BJ (cell line): ENCODE measurements around the gene EXD2. TPM values are rescaled to one million over a fixed set of nuclear protein-coding genes. Genes with fewer than 3 reads are reported as not detected.
"Not testable (repeated sequence)": the region's sequence is repeated elsewhere in the genome, so short reads cannot be mapped to it uniquely, and the experiment has no call there.

Source experiments
- CTCF ChIA-PET: fragments of 350-600 bp; formaldehyde crosslinking; extraction: SDS; loops from one replicate; lab custom pipeline; 2021; ENCODE audit warnings: antibody characterized with exemption, inconsistent platforms; lab: Yijun Ruan, JAX
- POLR2A ChIA-PET: fragments of 300-600 bp; sonication (Branson Sonifier 250); formaldehyde crosslinking; extraction: SDS; loops from one replicate; lab custom pipeline; 2021; ENCODE audit warnings: antibody characterized with exemption; lab: Charles Lee
- DNase-seq: peaks from one replicate; pipeline ENCODE4 v3.0.0-alpha.2; 2011; ENCODE audit warnings: low read depth
- H3K27me3 ChIP-seq: 2 replicates; pipeline ENCODE4 v1.6.0; 2011; ENCODE audit warnings: low read length; ENCODE audit not compliant: control insufficient read depth, insufficient read depth
- H3K36me3 ChIP-seq: 2 replicates; pipeline ENCODE4 v1.5.1; 2011; ENCODE audit warnings: low read length; ENCODE audit not compliant: control insufficient read depth, insufficient read depth
- H3K4me3 ChIP-seq: 2 replicates; pipeline ENCODE4 v1.5.1; 2011; ENCODE audit warnings: low read depth, mild to moderate bottlenecking, control low read depth, low read length
- polyA plus RNA-seq: library from polyadenylated mRNA; depleted of rRNA; stranded (reverse); fragments of >200 nt; gene quantifications from 2 replicates; pipeline ENCODE4 v1.2.3, GENCODE V29; 2011
- TF ChIP-seq, protein P1 (sequence below): IDR thresholded peaks from 2 replicates; pipeline ENCODE4 v1.5.1; 2011; ENCODE audit warnings: low read depth, mild to moderate bottlenecking, control low read depth, inconsistent platforms, low read length, moderate library complexity; ENCODE audit not compliant: insufficient read depth

The EXD2 gene
- polyA plus RNA-seq, 1 experiment: 17.7 TPM

- DNase-seq: no peak
- Histone ChIP-seq H3K36me3 (no peaks in the 10 kb centered on the region), H3K27me3 (no peaks in the 10 kb centered on the region), H3K4me3 (no peak overlapping the region)
- TF ChIP-seq, protein P1, sequence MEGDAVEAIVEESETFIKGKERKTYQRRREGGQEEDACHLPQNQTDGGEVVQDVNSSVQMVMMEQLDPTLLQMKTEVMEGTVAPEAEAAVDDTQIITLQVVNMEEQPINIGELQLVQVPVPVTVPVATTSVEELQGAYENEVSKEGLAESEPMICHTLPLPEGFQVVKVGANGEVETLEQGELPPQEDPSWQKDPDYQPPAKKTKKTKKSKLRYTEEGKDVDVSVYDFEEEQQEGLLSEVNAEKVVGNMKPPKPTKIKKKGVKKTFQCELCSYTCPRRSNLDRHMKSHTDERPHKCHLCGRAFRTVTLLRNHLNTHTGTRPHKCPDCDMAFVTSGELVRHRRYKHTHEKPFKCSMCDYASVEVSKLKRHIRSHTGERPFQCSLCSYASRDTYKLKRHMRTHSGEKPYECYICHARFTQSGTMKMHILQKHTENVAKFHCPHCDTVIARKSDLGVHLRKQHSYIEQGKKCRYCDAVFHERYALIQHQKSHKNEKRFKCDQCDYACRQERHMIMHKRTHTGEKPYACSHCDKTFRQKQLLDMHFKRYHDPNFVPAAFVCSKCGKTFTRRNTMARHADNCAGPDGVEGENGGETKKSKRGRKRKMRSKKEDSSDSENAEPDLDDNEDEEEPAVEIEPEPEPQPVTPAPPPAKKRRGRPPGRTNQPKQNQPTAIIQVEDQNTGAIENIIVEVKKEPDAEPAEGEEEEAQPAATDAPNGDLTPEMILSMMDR: no peak
- POLR2A ChIA-PET: no interaction called here
- CTCF ChIA-PET: no interaction called here
These were observed 23.1 kb downstream of the EXD2 start for GRCh38 chr14:69214393-69214792.

DNA sequence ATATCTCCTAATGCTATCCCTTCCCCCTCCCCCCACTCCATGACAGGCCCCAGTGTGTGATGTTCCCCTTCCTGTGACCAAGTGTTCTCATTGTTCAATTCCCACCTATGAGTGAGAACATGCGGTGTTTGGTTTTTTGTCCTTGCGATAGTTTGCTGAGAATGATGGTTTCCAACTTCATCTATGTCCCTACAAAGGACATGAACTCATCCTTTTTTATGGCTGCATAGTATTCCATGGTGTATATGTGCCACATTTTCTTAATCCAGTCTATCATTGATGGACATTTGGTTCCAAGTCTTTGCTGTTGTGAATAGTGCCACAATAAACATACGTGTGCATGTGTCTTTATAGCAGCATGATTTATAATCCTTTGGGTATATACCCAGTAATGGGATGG is 26.4 kb downstream of the EXD2 start:
- POLR2A ChIA-PET, H3K4me3 ChIP-seq, H3K27me3 ChIP-seq, DNase-seq, H3K36me3 ChIP-seq: not testable (repeated sequence)
- CTCF ChIA-PET: interaction anchor here (0.6 kb wide), 1 partner anchor 153 kb away, joined by 3 read pairs; no protein-coding TSS in a partner anchor

DNA sequence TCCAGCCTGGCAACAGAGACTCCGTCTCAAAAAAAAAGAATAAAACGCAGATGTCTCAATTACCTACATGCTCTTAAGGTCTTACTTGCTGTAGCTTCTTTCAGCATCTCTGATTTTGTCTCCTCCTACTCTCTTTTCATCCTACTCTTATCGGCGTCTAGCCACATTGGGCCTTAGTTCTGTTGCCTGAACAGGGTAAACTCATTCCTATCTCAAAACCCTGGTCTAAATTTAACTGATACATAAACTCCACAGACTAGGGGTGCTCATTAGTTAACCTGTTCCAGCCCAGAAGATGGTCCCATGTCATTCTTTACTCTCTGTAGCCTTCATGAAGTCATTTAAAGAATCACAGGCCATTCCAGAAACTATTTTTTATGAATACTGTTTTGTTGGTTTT is 33.6 kb downstream of the EXD2 start:
- no peak for DNase-seq
- ChIA-PET CTCF (interaction anchor here (1.4 to 1.5 kb wide), 2 partner anchors 18 kb away, joined by 3 to 4 read pairs; no protein-coding TSS in a partner anchor), POLR2A (interaction anchor here (0.5 kb wide), 1 partner anchor 82 kb away, joined by 8 read pairs; no protein-coding TSS in a partner anchor)
- H3K27me3 ChIP-seq: no peaks in the 10 kb centered on the region
- H3K36me3 ChIP-seq: peaks cover 2% of the 10 kb centered on the region
- no peak overlapping the region for H3K4me3 ChIP-seq
- TF ChIP-seq, protein P1: no peak

- H3K36me3 ChIP-seq: peaks cover 2% of the 10 kb centered on the region
- CTCF ChIA-PET: interaction anchor here (1.2 to 1.6 kb wide), 3 partner anchors 9 to 97 kb away, joined by 4 to 6 read pairs (median 4); no protein-coding TSS in a partner anchor
- POLR2A ChIA-PET: no interaction called here
- H3K27me3 ChIP-seq: no peaks in the 10 kb centered on the region
- TF ChIP-seq, protein P1: no peak
- DNase-seq: no peak
- H3K4me3 ChIP-seq: no peak overlapping the region
These were observed 34.9 kb downstream of the EXD2 start for GRCh38 chr14:69226178-69226577.

DNA sequence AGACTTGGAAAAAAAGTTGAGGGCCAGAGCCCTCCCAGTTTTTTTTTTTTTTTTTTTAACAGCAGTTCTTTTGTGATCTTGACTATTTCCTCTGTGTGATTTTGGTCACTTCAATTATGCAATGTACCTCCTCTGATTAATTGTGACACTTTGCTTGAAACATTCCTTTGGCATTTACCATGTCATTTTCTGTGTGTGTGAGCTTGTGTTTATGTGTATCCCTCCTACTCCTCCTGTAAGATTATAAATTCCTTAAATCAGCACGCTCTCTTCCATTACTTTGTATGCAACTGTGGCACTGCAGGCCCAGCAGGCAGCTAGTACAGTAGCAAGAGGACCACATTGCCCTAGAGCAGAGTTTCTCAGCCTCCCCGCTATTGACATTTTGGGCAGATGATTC is 35.4 kb downstream of the EXD2 start:
- Histone ChIP-seq H3K36me3 (peaks cover 3% of the 10 kb centered on the region), H3K4me3 (no peak overlapping the region), H3K27me3 (no peaks in the 10 kb centered on the region)
- POLR2A ChIA-PET: no interaction called here
- no peak for DNase-seq
- CTCF ChIA-PET: interaction anchor here (1.2 to 2.2 kb wide), 3 partner anchors 9 to 98 kb away, joined by 4 to 9 read pairs (median 6); no protein-coding TSS in a partner anchor
- TF ChIP-seq, protein P1: no peak

DNA sequence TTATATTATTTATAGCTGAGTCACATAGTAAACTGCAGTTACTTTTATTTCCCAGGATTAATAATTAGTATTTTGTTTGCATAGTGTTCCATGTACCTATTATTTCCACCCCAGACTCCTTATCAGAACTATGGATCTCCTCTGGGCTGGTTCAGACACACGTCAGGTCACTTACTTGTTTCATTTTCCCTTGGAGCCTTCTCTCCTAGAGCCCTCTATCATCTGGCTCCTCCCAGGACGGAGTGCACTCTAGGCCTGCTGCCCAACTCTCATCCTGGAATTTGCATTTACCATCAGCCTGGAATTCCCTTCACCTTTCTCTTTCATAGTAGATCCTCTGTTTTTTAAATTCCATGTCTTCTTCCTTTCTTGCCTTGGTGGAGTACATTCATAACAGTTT is 40.2 kb downstream of the EXD2 start:
- H3K36me3 ChIP-seq: peaks cover 6% of the 10 kb centered on the region
- CTCF ChIA-PET: interaction anchor here (0.6 to 0.9 kb wide), 2 partner anchors 8 to 114 kb away, joined by 3 to 4 read pairs; no protein-coding TSS in a partner anchor
- H3K4me3 ChIP-seq: no peak overlapping the region
- POLR2A ChIA-PET: no interaction called here
- TF ChIP-seq, protein P1: no peak
- H3K27me3 ChIP-seq: no peaks in the 10 kb centered on the region
- no peak for DNase-seq
